ENCODE results near the gene TRMT61A.

DNA sequence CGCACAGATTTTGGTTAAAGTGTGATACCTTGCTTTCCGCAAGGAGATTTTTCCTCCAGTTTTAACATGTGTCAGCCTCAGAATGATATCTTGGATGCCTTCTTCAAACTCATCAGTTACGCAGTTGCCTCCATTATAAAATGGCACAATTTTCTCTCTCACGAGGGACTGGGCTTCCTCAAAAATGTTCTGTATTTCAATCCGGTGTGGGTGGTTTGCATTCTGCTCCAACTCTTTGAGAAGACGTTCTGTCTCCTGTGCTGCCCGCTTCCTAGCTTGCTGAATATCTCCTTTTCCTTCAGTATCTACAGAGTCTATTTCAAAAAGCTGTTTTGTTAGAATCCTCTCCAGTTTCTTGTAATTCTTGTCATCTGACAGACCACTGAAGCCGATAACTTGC is 31.7 kb downstream of the TRMT61A start:
- TF ChIP-seq, protein P1, sequence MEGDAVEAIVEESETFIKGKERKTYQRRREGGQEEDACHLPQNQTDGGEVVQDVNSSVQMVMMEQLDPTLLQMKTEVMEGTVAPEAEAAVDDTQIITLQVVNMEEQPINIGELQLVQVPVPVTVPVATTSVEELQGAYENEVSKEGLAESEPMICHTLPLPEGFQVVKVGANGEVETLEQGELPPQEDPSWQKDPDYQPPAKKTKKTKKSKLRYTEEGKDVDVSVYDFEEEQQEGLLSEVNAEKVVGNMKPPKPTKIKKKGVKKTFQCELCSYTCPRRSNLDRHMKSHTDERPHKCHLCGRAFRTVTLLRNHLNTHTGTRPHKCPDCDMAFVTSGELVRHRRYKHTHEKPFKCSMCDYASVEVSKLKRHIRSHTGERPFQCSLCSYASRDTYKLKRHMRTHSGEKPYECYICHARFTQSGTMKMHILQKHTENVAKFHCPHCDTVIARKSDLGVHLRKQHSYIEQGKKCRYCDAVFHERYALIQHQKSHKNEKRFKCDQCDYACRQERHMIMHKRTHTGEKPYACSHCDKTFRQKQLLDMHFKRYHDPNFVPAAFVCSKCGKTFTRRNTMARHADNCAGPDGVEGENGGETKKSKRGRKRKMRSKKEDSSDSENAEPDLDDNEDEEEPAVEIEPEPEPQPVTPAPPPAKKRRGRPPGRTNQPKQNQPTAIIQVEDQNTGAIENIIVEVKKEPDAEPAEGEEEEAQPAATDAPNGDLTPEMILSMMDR (IDR thresholded peaks at IDR 0.05): no peak
- no peak for TF ChIP-seq RELA (CRISPR knock-in tag; IDR thresholded peaks at IDR 0.05; ENCODE audit: borderline replicate concordance)
- TF ChIP-seq SMAD3 (CRISPR knock-in tag; IDR thresholded peaks at IDR 0.05; ENCODE audit: borderline replicate concordance): no peak
- TF ChIP-seq CREB1 (CRISPR knock-in tag; IDR thresholded peaks at IDR 0.05): no peak
- TF ChIP-seq, protein P2, sequence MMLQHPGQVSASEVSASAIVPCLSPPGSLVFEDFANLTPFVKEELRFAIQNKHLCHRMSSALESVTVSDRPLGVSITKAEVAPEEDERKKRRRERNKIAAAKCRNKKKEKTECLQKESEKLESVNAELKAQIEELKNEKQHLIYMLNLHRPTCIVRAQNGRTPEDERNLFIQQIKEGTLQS (CRISPR knock-in tag; conservative IDR thresholded peaks at IDR 0.05): no peak
